Lower leg skin (tissue), 4 donors: ENCODE data around the gene DNAL4. TPM values are rescaled to one million over a fixed set of nuclear protein-coding genes. Genes with fewer than 3 reads are reported as not detected.

ENCODE experiments used
- DNase-seq, 2 donors: peaks; one replicate each; pipeline ENCODE4 v3.0.0-alpha.2; 2019; ENCODE audit warnings: low spot score in 2 of 2
- H3K4me3 ChIP-seq: fragments of 200-600 bp; sonication (generic); 2 replicates; pipeline ENCODE4 v1.5.1; 2017; ENCODE audit warnings: mild to moderate bottlenecking, low read depth; ENCODE audit not compliant: poor library complexity, severe bottlenecking
- POLR2A ChIP-seq, 2 donors: fragments of 450-650 bp; IDR thresholded peaks; one replicate each; pipeline ENCODE4 v1.6.1; 2016 to 2017; ENCODE audit warnings: antibody characterized with exemption in 2 of 2, mild to moderate bottlenecking in 1 of 2, moderate library complexity in 1 of 2
- WGBS, 2 donors: methylation state at CpG; one replicate each; pipeline ENCODE4 v1.1.5; 2018; 5-methylcytosine and 5-hydroxymethylcytosine counted together
- intact Hi-C: fragments of 100-400 bp; cut with DNase I; formaldehyde crosslinking; loops from one replicate; pipeline ENCODE4 v1.15.0; 2023; ENCODE audit warnings: low total_unique reads
- total RNA-seq, 4 donors: library from RNA; depleted of rRNA; stranded (reverse); fragments of >200 nt; gene quantifications; one replicate each; pipeline ENCODE4 v1.1.0, GENCODE V29; 2016
- TF ChIP-seq, protein P1 (sequence below), 3 donors: fragments of 450-650 bp; IDR thresholded peaks; one replicate each; pipeline ENCODE4 v1.5.1; 2016; ENCODE audit warnings: antibody characterized with exemption in 3 of 3, mild to moderate bottlenecking in 3 of 3, moderate library complexity in 2 of 3

The DNAL4 gene
- total RNA-seq, 4 donors from 2014 or later: 15.3 to 24.2 (median 23.7) TPM

DNA sequence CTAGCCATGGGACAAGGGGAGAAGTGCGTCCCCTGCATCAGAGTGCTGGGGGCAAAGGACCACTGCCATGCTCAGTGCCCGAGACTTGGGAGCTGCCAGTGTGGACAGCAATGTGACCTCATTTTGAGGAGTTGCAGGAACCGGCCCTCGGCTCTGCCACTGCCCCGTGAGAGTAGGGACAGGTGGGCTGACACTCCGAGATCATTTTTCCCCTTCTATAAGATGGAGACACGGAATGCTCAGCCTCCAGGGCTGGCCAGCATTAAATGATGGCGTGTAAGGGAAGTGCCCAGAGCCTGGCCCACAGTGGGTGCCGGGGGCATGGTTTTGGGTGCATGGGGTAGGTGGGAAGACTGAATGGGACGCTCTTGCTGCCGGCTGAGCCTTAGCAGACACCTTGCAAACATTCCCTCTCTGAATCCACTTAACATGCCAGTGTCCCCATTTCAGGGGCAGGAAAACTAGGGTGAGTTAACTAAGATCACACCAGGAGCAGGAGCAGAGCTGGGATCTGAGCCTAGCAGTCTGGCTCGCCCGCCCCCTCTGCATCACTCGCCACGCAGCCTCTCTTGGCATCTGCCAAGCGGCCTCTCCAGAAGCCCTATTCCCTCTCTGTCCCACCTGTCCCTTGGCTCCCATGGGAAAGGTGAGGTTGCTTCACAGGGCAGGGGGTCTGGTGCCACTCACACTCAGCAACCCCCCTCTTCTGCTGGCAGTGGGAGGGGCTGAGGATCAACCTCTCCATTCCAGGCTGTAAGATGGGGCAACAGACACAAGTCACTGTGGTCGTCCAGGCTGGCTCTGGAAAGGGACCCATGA, 36.3 kb upstream of the DNAL4 start:
- DNase-seq: no peak
- intact Hi-C loops: no loop called here
- H3K4me3 ChIP-seq: no peak overlapping the region
- 84 to 93% methylated on average over 17 of the region's 17 CpGs for WGBS, 2 donors
- TF ChIP-seq POLR2A (IDR thresholded peaks at IDR 0.05): no peak
- TF ChIP-seq, protein P1, sequence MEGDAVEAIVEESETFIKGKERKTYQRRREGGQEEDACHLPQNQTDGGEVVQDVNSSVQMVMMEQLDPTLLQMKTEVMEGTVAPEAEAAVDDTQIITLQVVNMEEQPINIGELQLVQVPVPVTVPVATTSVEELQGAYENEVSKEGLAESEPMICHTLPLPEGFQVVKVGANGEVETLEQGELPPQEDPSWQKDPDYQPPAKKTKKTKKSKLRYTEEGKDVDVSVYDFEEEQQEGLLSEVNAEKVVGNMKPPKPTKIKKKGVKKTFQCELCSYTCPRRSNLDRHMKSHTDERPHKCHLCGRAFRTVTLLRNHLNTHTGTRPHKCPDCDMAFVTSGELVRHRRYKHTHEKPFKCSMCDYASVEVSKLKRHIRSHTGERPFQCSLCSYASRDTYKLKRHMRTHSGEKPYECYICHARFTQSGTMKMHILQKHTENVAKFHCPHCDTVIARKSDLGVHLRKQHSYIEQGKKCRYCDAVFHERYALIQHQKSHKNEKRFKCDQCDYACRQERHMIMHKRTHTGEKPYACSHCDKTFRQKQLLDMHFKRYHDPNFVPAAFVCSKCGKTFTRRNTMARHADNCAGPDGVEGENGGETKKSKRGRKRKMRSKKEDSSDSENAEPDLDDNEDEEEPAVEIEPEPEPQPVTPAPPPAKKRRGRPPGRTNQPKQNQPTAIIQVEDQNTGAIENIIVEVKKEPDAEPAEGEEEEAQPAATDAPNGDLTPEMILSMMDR (IDR thresholded peaks at IDR 0.05): no peak

DNA sequence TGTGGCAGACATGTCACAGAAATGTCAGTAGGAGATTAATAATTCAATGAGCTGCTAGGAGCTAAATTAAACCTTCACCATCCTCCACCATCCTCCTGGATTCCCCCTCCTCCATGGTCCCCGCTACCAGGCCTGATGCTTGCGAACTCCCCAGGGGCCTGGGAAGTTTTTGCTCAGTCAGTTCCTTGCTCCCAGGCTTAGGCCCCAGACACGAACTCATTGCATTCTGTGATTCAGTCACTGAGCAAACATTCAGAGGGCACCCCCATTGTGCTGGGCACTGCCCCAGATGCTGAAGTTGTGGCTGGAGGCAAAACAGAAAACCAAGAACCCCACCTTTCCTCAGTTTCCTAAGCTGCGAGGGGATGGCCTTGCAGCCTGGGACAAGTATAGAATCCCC, 35.5 kb upstream of the DNAL4 start:
- intact Hi-C loops: no loop called here
- no peak for DNase-seq
- TF ChIP-seq, protein P1 (IDR thresholded peaks at IDR 0.05): no peak
- no peak for TF ChIP-seq POLR2A (IDR thresholded peaks at IDR 0.05)
- H3K4me3 ChIP-seq: no peak overlapping the region
- 89% methylated on average over 4 of the region's 4 CpGs for WGBS, 2 donors

DNA sequence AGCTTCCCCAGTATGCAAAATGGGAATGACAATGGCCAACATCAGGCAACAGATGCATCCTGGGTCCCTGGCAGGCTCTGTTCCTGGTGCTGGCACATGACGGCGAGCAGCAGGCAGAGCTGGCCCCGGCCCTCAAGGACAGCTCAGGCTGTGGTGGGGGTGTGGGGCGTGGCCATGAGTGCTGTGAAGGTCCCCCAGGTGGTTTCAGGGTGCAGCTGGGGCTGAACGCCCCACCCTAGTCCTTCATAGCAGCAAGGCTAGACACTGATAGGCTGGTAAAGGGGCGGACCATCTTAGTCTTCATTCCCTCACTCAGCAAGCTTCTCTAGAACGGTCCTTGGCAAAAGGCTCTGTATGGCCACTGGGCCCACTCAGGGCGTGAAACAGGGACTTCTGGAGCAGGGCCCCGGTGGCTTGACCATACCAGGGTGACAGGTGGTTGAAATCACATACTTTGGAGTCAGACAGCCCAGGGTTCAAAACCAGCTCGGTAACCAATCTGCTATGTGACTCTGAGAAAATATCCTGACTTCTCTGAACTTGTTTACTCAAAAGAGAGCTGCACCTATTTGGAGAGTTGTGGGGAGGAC, 34.8 kb upstream of the DNAL4 start:
- no peak overlapping the region for H3K4me3 ChIP-seq
- intact Hi-C loops: no loop called here
- 78 to 84% methylated on average over 9 to 10 of the region's 10 CpGs for whole genome bisulfite sequencing, 2 donors
- TF ChIP-seq, protein P1 (IDR thresholded peaks at IDR 0.05): no peak
- no peak for TF ChIP-seq POLR2A (IDR thresholded peaks at IDR 0.05)
- DNase-seq: no peak

DNA sequence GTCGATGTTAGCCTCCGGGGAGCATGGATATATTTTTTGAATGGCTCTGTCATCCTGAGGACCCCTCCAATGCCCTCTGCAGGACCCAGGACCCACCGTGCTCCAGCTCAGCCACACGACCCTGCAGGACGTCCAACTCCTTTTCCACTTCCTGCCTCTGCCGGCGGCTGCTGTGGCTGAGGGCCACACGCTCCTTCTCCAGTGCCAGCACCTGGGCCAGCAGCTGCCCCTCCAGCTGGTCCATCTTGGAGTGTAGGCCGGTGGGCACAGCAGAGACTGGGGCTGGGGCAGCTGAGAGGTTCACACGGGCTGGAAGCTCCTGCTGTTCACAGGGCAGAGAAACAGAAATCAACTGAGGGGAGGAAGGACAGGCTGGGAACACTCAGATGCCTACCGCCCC, 34.2 kb upstream of the DNAL4 start:
- no peak for TF ChIP-seq POLR2A (IDR thresholded peaks at IDR 0.05)
- TF ChIP-seq, protein P1 (IDR thresholded peaks at IDR 0.05): no peak
- intact Hi-C loops: no loop called here
- 71 to 75% methylated on average over 11 of the region's 11 CpGs for WGBS, 2 donors
- H3K4me3 ChIP-seq: no peak overlapping the region
- DNase-seq: no peak

DNA sequence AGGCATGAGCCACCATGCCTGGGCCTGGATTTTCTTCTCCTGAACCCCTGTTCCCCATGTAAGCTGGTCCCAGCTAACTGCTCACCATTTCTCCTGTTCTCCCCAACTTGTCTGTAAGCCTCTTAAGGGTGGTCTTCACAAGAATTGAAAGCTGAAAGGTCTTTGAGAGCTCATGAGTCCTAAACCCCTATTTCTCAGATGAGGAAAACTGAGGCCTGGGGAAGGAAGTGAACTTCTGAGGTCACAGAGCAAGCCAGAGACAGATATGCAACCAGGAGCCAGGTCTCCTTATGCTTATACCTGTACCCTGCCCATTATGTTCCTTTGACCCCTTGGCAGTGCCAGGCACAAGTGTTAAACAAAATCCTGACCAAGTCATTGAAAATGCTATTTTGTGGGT, 33.6 kb upstream of the DNAL4 start:
- intact Hi-C loops: no loop called here
- DNase-seq: no peak
- H3K4me3 ChIP-seq: no peak overlapping the region
- TF ChIP-seq, protein P1 (IDR thresholded peaks at IDR 0.05): no peak
- no peak for TF ChIP-seq POLR2A (IDR thresholded peaks at IDR 0.05)
